ENCODE measurements around the gene WLS. TPM values are rescaled to one million over a fixed set of nuclear protein-coding genes. Genes with fewer than 3 reads are reported as not detected.

The WLS gene
- total RNA-seq, 1 experiment from 2014 or later = not detected

DNA sequence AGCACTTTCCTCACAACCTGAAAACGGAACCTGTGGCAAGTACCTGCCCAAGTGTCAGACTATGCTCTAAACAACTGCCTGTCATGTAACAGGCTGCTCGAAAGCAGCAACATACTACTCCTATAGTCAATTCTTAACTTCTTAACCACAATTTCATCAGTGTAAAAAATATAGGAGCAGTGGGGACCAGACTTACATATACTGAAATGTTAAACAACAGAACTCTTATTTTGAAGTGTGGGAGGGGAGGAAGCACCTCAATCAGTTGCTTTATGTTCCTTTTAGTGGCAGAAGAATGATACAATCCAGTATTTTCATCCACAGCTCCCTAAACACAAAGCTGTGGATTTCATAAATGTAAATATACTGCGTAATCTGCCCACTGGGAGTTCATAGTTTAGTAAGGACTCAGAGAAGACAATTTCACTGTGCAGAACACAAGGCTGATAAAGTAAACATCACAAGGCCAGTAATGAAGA, 44.2 kb downstream of the WLS start:
- Histone ChIP-seq H3K9me2 (replicated peaks; ENCODE audit: insufficient read depth, low read length) (no peaks in the 10 kb centered on the region), H3K27ac (ENCODE audit: low read length) (no peak overlapping the region), H3K4me1 (ENCODE audit: low read length) (no peaks in the 10 kb centered on the region), H3K9me3 (ENCODE audit: low read length) (no peaks in the 10 kb centered on the region), H3K36me3 (ENCODE audit: insufficient read depth, low read length) (no peaks in the 10 kb centered on the region), H3K9ac (ENCODE audit: low read length) (no peak overlapping the region), H4K20me1 (ENCODE audit: insufficient read depth, low read depth, low read length) (no peaks in the 10 kb centered on the region), H3K79me2 (ENCODE audit: low read length) (no peaks in the 10 kb centered on the region), H2AFZ (ENCODE audit: low read length) (no peak overlapping the region), H3K27me3 (ENCODE audit: low read length) (no peaks in the 10 kb centered on the region), H3K4me3 (ENCODE audit: low read length) (no peak overlapping the region), H3K4me2 (ENCODE audit: low read depth, low read length, poor library complexity, severe bottlenecking) (no peak overlapping the region)
- DNase-seq = no peak

- Histone ChIP-seq H3K4me1 (ENCODE audit: low read length) (no peaks in the 10 kb centered on the region), H3K9me3 (ENCODE audit: low read length) (no peaks in the 10 kb centered on the region), H3K36me3 (ENCODE audit: insufficient read depth, low read length) (no peaks in the 10 kb centered on the region), H2AFZ (ENCODE audit: low read length) (no peak overlapping the region), H4K20me1 (ENCODE audit: insufficient read depth, low read depth, low read length) (no peaks in the 10 kb centered on the region), H3K27ac (ENCODE audit: low read length) (no peak overlapping the region), H3K4me3 (ENCODE audit: low read length) (no peak overlapping the region), H3K27me3 (ENCODE audit: low read length) (no peaks in the 10 kb centered on the region), H3K9ac (ENCODE audit: low read length) (no peak overlapping the region), H3K79me2 (ENCODE audit: low read length) (no peaks in the 10 kb centered on the region), H3K4me2 (ENCODE audit: low read depth, low read length, poor library complexity, severe bottlenecking) (no peak overlapping the region), H3K9me2 (replicated peaks; ENCODE audit: insufficient read depth, low read length) (no peaks in the 10 kb centered on the region)
- DNase-seq = no peak
These were observed 46.6 kb downstream of the WLS start for GRCh38 chr1:68185743-68186142.

- H3K27ac ChIP-seq (ENCODE audit: low read length) = no peak overlapping the region
- H3K4me2 ChIP-seq (ENCODE audit: low read depth, low read length, poor library complexity, severe bottlenecking) = no peak overlapping the region
- H3K9ac ChIP-seq (ENCODE audit: low read length) = no peak overlapping the region
- no peaks in the 10 kb centered on the region for H3K79me2 ChIP-seq (ENCODE audit: low read length)
- H3K9me3 ChIP-seq (ENCODE audit: low read length) = no peaks in the 10 kb centered on the region
- no peak for DNase-seq
- no peaks in the 10 kb centered on the region for H4K20me1 ChIP-seq (ENCODE audit: insufficient read depth, low read depth, low read length)
- no peak overlapping the region for H2AFZ ChIP-seq (ENCODE audit: low read length)
- no peaks in the 10 kb centered on the region for H3K4me1 ChIP-seq (ENCODE audit: low read length)
- H3K4me3 ChIP-seq (ENCODE audit: low read length) = no peak overlapping the region
- H3K27me3 ChIP-seq (ENCODE audit: low read length) = no peaks in the 10 kb centered on the region
- H3K36me3 ChIP-seq (ENCODE audit: insufficient read depth, low read length) = no peaks in the 10 kb centered on the region
- H3K9me2 ChIP-seq (replicated peaks; ENCODE audit: insufficient read depth, low read length) = no peaks in the 10 kb centered on the region
These were observed 48.4 kb downstream of the WLS start for GRCh38 chr1:68183895-68184294.

GRCh38 chr1:68181165-68181556, 51.2 kb downstream of the WLS start:
- DNase-seq = no peak
- Histone ChIP-seq H3K79me2 (ENCODE audit: low read length) (no peaks in the 10 kb centered on the region), H3K4me2 (ENCODE audit: low read depth, low read length, poor library complexity, severe bottlenecking) (no peak overlapping the region), H3K4me1 (ENCODE audit: low read length) (no peaks in the 10 kb centered on the region), H3K4me3 (ENCODE audit: low read length) (no peak overlapping the region), H3K9me3 (ENCODE audit: low read length) (no peaks in the 10 kb centered on the region), H3K9me2 (replicated peaks; ENCODE audit: insufficient read depth, low read length) (no peaks in the 10 kb centered on the region), H4K20me1 (ENCODE audit: insufficient read depth, low read depth, low read length) (no peaks in the 10 kb centered on the region), H2AFZ (ENCODE audit: low read length) (no peak overlapping the region), H3K27me3 (ENCODE audit: low read length) (no peaks in the 10 kb centered on the region), H3K36me3 (ENCODE audit: insufficient read depth, low read length) (no peaks in the 10 kb centered on the region), H3K27ac (ENCODE audit: low read length) (no peak overlapping the region), H3K9ac (ENCODE audit: low read length) (no peak overlapping the region)

DNA sequence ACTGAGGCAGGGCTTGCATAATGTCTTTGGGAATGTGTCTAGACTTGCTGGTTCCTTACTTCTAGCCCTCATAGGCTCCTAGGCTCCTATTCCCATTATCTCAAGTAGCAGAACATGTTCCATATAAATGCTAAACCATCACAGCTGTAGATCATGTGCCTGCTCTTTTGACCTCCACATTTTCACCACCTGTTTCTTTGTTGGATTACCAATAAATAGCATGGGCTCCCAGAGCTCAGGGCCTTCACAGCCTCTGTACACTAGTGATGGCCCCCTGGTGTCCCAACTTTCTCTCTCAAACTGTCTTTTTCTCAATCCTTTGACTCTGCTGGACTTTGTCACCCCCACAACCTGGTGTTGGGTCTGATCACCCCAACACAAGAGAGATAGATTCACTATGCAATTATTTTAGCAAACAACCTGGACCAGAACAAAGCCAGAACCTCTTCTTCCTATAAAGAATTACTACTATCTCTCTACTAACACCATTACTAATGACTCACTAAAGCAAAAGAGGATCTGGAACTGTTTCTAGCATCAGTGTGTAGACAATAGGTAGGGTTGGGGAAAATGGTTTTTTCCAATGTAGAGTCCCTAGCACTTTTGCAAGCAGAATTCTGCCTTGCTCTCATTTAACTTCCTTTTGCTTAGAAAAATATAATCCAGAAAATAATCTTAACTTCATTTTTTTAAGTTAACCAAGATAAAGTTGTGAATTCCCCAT, 51.7 kb downstream of the WLS start:
- Histone ChIP-seq H4K20me1 (ENCODE audit: insufficient read depth, low read depth, low read length) (no peaks in the 10 kb centered on the region), H2AFZ (ENCODE audit: low read length) (no peak overlapping the region)

GRCh38 chr1:68178821-68179490, 53.4 kb downstream of the WLS start:
- H3K4me3 ChIP-seq (ENCODE audit: low read length) = no peak overlapping the region
- no peaks in the 10 kb centered on the region for H3K4me1 ChIP-seq (ENCODE audit: low read length)
- no peaks in the 10 kb centered on the region for H4K20me1 ChIP-seq (ENCODE audit: insufficient read depth, low read depth, low read length)
- no peaks in the 10 kb centered on the region for H3K9me2 ChIP-seq (replicated peaks; ENCODE audit: insufficient read depth, low read length)
- H3K4me2 ChIP-seq (ENCODE audit: low read depth, low read length, poor library complexity, severe bottlenecking) = no peak overlapping the region
- no peak for DNase-seq
- no peaks in the 10 kb centered on the region for H3K36me3 ChIP-seq (ENCODE audit: insufficient read depth, low read length)
- H3K79me2 ChIP-seq (ENCODE audit: low read length) = no peaks in the 10 kb centered on the region
- no peaks in the 10 kb centered on the region for H3K27me3 ChIP-seq (ENCODE audit: low read length)
- no peak overlapping the region for H3K27ac ChIP-seq (ENCODE audit: low read length)
- H2AFZ ChIP-seq (ENCODE audit: low read length) = no peak overlapping the region
- no peaks in the 10 kb centered on the region for H3K9me3 ChIP-seq (ENCODE audit: low read length)
- no peak overlapping the region for H3K9ac ChIP-seq (ENCODE audit: low read length)

More for the DNA sequence above, 51.7 kb downstream of the WLS start:
- Histone ChIP-seq H3K79me2 (ENCODE audit: low read length) (no peaks in the 10 kb centered on the region), H3K9me2 (replicated peaks; ENCODE audit: insufficient read depth, low read length) (no peaks in the 10 kb centered on the region), H3K9ac (ENCODE audit: low read length) (no peak overlapping the region), H3K4me1 (ENCODE audit: low read length) (no peaks in the 10 kb centered on the region), H3K4me3 (ENCODE audit: low read length) (no peak overlapping the region), H3K9me3 (ENCODE audit: low read length) (no peaks in the 10 kb centered on the region), H3K27me3 (ENCODE audit: low read length) (no peaks in the 10 kb centered on the region), H3K27ac (ENCODE audit: low read length) (no peak overlapping the region), H3K4me2 (ENCODE audit: low read depth, low read length, poor library complexity, severe bottlenecking) (no peak overlapping the region), H3K36me3 (ENCODE audit: insufficient read depth, low read length) (no peaks in the 10 kb centered on the region)
- DNase-seq = no peak

- H3K4me3 ChIP-seq (ENCODE audit: low read length) = no peak overlapping the region
- DNase-seq = no peak
- no peaks in the 10 kb centered on the region for H3K9me2 ChIP-seq (replicated peaks; ENCODE audit: insufficient read depth, low read length)
- no peak overlapping the region for H3K27ac ChIP-seq (ENCODE audit: low read length)
- H3K4me1 ChIP-seq (ENCODE audit: low read length) = no peaks in the 10 kb centered on the region
- no peaks in the 10 kb centered on the region for H3K36me3 ChIP-seq (ENCODE audit: insufficient read depth, low read length)
- no peak overlapping the region for H3K9ac ChIP-seq (ENCODE audit: low read length)
- no peak overlapping the region for H2AFZ ChIP-seq (ENCODE audit: low read length)
- no peaks in the 10 kb centered on the region for H3K79me2 ChIP-seq (ENCODE audit: low read length)
- no peaks in the 10 kb centered on the region for H3K27me3 ChIP-seq (ENCODE audit: low read length)
- H3K9me3 ChIP-seq (ENCODE audit: low read length) = no peaks in the 10 kb centered on the region
- H3K4me2 ChIP-seq (ENCODE audit: low read depth, low read length, poor library complexity, severe bottlenecking) = no peak overlapping the region
- no peaks in the 10 kb centered on the region for H4K20me1 ChIP-seq (ENCODE audit: insufficient read depth, low read depth, low read length)
These were observed 56.5 kb downstream of the WLS start for GRCh38 chr1:68175621-68176398.

GRCh38 chr1:68174738-68175113, 57.6 kb downstream of the WLS start:
- no peak for DNase-seq
- Histone ChIP-seq H3K27me3 (ENCODE audit: low read length) (no peaks in the 10 kb centered on the region), H3K9me2 (replicated peaks; ENCODE audit: insufficient read depth, low read length) (no peaks in the 10 kb centered on the region), H3K4me2 (ENCODE audit: low read depth, low read length, poor library complexity, severe bottlenecking) (no peak overlapping the region), H2AFZ (ENCODE audit: low read length) (no peak overlapping the region), H3K9ac (ENCODE audit: low read length) (no peak overlapping the region), H3K36me3 (ENCODE audit: insufficient read depth, low read length) (no peaks in the 10 kb centered on the region), H3K4me3 (ENCODE audit: low read length) (no peak overlapping the region), H3K27ac (ENCODE audit: low read length) (no peak overlapping the region), H3K79me2 (ENCODE audit: low read length) (no peaks in the 10 kb centered on the region), H4K20me1 (ENCODE audit: insufficient read depth, low read depth, low read length) (no peaks in the 10 kb centered on the region), H3K9me3 (ENCODE audit: low read length) (no peaks in the 10 kb centered on the region), H3K4me1 (ENCODE audit: low read length) (no peaks in the 10 kb centered on the region)
